ENCODE measurements around the gene LAIR1. TPM values are rescaled to one million over a fixed set of nuclear protein-coding genes. Genes with fewer than 3 reads are reported as not detected.

The LAIR1 gene
- total and polyA plus RNA-seq, 2 donors = 11.8 to 21.3 TPM

DNA sequence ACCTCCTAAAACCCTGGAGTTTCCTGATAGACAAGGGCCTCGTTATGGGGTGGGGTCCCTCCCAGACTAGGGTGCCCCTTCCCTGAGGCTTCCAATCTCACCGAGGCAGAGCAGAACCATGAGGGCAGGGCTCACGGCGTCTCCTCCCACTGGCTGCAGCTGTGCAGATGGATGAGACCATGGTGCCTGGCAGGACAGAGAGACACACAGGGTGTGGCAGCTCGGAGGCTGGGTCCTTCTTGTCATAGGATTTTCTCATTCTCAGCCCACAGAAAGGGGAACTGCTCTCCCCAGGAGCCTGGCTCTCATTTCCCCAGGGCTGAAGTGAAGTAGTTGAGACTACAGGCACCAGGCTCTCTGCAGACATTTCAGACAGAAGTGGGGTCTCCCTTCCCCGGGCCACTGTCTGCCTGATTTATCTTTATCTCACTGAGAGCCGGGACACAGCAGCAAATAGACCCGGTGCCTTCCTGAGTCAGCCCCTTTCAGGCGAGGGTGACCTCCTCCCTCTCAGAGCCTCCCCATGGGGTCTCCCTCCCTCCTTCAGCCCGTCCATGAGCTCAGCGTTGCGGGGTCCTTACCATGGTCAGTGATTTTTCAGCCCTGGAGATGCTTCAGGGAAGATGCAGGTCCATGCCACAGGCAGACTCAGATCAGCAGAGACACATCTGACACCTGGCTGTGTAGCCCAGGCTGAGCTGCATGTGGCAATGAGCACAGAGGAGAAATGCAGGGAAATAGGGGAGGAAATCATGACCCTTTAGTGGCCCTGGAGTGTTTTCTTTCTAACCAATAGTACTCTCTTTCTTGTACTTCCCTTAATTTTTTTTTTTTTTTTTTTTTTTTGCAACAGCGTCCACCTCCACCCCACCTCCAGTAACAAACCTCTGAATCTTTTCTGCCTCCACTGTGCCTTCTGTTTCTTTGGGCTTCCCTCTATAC lies 52.0 kb downstream of the LAIR1 start, which contains the start of gene LILRA5:
LILRA5 (minus strand) TSS at position 731 of the 942 bp plus-strand sequence; CDS start at position 584, 147 bp downstream.
- DNase-seq (ENCODE audit: extremely low spot score) = no peak
- 56% methylated on average over 13 of the region's 13 CpGs for WGBS
- Histone ChIP-seq H3K27ac (ENCODE audit: low read depth) (no peak within 1 kb of the TSS), H3K36me3 (ENCODE audit: insufficient read depth) (no peaks in the 10 kb centered on the region), H3K4me3 (ENCODE audit: low read depth, low read length) (no peak within 1 kb of the TSS), H3K4me1 (ENCODE audit: insufficient read depth) (no peaks in the 10 kb centered on the region)

DNA sequence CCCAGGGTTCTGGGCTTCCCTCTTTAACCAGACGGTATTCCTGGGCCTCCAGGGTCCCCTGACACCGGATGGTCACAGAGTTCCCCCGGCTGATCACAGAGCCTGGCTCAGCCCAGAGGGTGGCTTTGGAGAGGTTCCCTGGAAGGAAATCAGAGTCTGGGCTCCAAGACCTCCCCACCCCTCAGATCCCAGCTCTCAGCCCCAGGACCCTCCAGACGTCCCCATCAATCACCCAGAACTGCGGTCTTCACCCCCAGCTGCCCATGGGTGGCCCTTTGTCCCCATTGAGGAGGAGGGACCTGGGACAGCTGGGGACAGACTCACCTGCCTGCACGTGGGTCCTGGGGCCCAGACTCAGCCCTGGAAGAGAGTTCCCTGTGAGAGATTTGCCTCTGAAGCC lies 52.7 kb downstream of the LAIR1 start:
- Histone ChIP-seq H3K27ac (ENCODE audit: low read depth) (no peak overlapping the region), H3K36me3 (ENCODE audit: insufficient read depth) (no peaks in the 10 kb centered on the region), H3K4me1 (ENCODE audit: insufficient read depth) (no peaks in the 10 kb centered on the region), H3K4me3 (ENCODE audit: low read depth, low read length) (no peak overlapping the region)
- 64% methylated on average over 6 of the region's 6 CpGs for WGBS
- DNase-seq (ENCODE audit: extremely low spot score) = no peak

DNA sequence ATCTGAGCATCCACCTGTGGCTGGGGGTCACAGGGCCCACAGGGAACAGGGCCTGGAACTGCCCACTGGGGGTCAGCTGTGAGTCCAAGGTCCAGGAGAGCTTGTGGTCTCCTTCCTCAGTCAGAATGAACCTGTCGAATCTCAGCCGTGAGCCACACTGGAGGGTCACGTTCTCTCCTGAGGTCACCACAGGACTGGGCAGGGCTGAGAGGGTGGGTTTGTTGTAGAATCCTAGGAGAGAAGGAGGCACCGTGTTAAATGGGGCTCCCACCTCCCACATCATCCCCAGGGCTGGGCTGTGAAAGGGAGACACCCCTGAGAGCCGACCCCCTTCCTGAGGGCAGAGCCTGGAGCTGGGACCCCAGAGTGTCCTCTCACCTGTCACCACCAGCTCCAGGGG lies 53.2 kb downstream of the LAIR1 start:
- 61% methylated on average over 5 of the region's 5 CpGs for WGBS
- Histone ChIP-seq H3K36me3 (ENCODE audit: insufficient read depth) (no peaks in the 10 kb centered on the region), H3K4me3 (ENCODE audit: low read depth, low read length) (no peak overlapping the region), H3K4me1 (ENCODE audit: insufficient read depth) (no peaks in the 10 kb centered on the region), H3K27ac (ENCODE audit: low read depth) (no peak overlapping the region)
- no peak for DNase-seq (ENCODE audit: extremely low spot score)

DNA sequence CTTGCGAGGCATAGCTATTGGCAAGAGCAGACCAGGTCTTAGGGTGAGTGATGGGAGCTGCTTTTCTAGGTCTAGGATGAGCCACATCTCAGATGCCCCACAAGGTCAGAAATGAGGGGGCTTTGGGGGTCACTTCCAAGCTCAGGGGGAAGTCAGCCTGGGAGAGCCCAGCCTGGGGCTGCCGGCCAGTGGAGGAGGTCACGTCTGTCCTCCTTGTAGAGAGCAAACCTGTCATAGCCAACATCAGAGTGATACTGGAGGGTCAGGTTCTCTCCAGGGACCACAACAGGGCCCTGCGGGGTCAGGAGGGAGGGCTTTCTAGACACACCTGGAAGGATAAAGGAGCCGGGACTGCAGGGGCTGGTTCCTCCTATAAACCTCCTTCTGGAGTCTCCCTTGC lies 54.2 kb downstream of the LAIR1 start:
- Histone ChIP-seq H3K4me1 (ENCODE audit: insufficient read depth) (no peaks in the 10 kb centered on the region), H3K27ac (ENCODE audit: low read depth) (no peak overlapping the region), H3K36me3 (ENCODE audit: insufficient read depth) (no peaks in the 10 kb centered on the region), H3K4me3 (ENCODE audit: low read depth, low read length) (no peak overlapping the region)
- 75% methylated on average over 5 of the region's 5 CpGs for WGBS
- DNase-seq (ENCODE audit: extremely low spot score) = no peak

DNA sequence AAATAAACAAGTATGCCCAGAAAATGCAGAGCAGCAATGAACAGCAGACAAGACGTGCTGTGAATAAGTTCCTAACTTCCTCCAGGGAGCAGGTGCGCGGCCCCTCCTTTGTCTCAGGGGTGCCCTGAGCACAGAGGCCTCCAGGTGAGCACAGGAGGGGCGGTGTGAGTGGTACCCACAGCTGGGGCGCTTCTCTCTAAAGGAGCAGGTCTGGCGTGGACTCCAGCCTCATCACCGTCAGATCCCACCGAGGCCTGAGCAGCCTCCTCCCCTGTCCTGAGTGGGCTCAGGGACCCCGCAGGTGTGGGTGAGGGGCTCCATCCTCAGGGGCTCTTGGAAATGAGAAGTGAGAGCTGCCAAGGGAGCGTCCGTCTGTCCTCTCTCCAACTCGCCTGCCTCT lies 54.9 kb downstream of the LAIR1 start:
- H3K36me3 ChIP-seq (ENCODE audit: insufficient read depth) = no peaks in the 10 kb centered on the region
- H3K27ac ChIP-seq (ENCODE audit: low read depth) = no peak overlapping the region
- 70% methylated on average over 12 of the region's 12 CpGs for WGBS
- H3K4me1 ChIP-seq (ENCODE audit: insufficient read depth) = no peaks in the 10 kb centered on the region
- no peak overlapping the region for H3K4me3 ChIP-seq (ENCODE audit: low read depth, low read length)
- DNase-seq (ENCODE audit: extremely low spot score) = no peak

DNA sequence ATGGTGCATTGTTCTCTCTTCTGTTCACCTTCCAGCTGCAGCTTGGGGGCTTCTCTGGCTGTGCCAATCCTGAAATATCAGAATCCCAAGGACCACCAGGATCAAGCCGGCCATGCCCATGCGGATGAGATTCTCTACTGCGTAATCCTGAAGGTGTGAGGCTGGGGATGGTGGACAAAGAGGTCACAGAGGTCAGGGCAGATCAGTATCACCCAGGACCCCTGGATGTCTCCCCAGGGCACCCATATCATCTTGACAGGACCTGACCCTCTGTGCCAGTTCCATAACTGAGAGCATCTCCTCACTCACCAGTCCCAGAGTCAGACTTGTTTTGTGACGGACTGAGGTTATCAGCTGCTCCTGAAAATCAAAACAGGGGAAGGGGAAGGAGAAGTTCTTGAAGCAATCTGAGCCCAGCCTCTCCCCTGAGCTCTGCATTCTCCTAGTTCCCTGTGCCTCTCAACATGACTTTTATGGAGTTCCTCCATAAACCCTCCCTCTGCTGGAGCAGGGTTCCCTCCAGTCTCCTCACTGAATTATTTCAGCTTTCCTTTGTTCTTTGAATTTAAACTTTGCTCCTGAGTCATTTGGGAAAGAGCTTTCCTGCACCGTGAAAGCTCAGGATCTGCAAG lies 57.2 kb downstream of the LAIR1 start:
- Histone ChIP-seq H3K4me1 (ENCODE audit: insufficient read depth) (no peaks in the 10 kb centered on the region), H3K27ac (ENCODE audit: low read depth) (no peak overlapping the region), H3K4me3 (ENCODE audit: low read depth, low read length) (no peak overlapping the region), H3K36me3 (ENCODE audit: insufficient read depth) (no peaks in the 10 kb centered on the region)
- WGBS = 81% methylated on average over 5 of the region's 5 CpGs
- DNase-seq (ENCODE audit: extremely low spot score) = no peak

DNA sequence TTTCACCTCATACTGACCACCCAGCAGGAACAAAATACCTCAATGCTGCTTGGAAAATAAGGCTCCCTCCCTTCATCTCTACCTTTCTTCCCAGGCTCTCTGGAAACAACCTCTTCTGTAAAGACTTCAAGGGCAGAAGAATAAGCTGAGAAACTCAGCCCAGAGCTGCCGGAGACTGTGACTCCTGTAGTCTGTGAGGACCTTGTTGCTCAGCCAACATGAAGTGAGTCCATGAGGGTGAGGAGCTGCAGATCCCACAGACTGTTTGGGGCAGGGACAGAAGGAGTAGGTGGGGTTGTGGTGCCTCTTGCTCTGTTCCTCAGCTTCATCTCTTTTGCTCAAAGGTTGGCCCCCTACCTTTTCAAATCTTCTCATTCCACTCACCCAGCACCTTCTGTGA lies 59.6 kb downstream of the LAIR1 start:
- Histone ChIP-seq H3K4me3 (ENCODE audit: low read depth, low read length) (no peak overlapping the region), H3K27ac (ENCODE audit: low read depth) (no peak overlapping the region), H3K36me3 (ENCODE audit: insufficient read depth) (no peaks in the 10 kb centered on the region), H3K4me1 (ENCODE audit: insufficient read depth) (no peaks in the 10 kb centered on the region)
- no peak for DNase-seq (ENCODE audit: extremely low spot score)
- 84% methylated on average over 1 of the region's 1 CpG for WGBS

DNA sequence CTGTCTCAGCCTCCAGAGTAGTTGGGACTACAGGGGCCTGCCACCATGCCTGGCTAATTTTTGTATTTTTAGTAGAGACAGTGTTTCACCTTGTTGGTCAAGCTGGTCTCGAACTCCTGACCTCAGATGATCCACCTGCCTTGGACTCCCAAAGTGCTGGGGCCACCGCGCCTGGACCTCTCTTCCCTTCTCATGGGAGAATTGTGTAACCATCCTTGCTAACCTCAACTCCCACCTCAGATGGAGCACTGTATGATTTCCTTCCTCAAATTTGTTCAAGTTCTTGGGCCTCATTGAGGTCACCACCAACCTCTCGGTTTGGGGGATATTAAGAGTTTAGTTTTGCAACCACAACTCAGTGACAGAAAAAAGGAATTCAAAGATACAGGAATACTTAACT lies 62.5 kb downstream of the LAIR1 start:
- no peak for DNase-seq (ENCODE audit: extremely low spot score)
- no peak overlapping the region for H3K4me3 ChIP-seq (ENCODE audit: low read depth, low read length)
- WGBS = 63% methylated on average over 4 of the region's 4 CpGs
- no peaks in the 10 kb centered on the region for H3K36me3 ChIP-seq (ENCODE audit: insufficient read depth)
- H3K27ac ChIP-seq (ENCODE audit: low read depth) = no peak overlapping the region
- no peaks in the 10 kb centered on the region for H3K4me1 ChIP-seq (ENCODE audit: insufficient read depth)

Other genes starting within 250 kb of the LAIR1 start
- 4.0 TPM for gene TFPT, start 249.3 kb downstream of the LAIR1 start, total RNA-seq
- gene TFPT, start 249.3 kb downstream of the LAIR1 start, polyA plus RNA-seq = 22.8 TPM
- gene PRPF31, start 249.2 kb downstream of the LAIR1 start, total RNA-seq = 22.5 TPM
- gene PRPF31, start 249.2 kb downstream of the LAIR1 start, polyA plus RNA-seq = 67.7 TPM
- 11.6 TPM for gene CNOT3, start 227.2 kb downstream of the LAIR1 start, total RNA-seq
- gene CNOT3, start 227.2 kb downstream of the LAIR1 start, polyA plus RNA-seq = 35.8 TPM
- gene LENG1, start 205.2 kb downstream of the LAIR1 start, total RNA-seq = 3.8 TPM
- 14.0 TPM for gene LENG1, start 205.2 kb downstream of the LAIR1 start, polyA plus RNA-seq
- gene TMC4, start 191.8 kb downstream of the LAIR1 start, total RNA-seq = 15.4 TPM
- gene TMC4, start 191.8 kb downstream of the LAIR1 start, polyA plus RNA-seq = 16.0 TPM
- gene MBOAT7, start 175.4 kb downstream of the LAIR1 start, total RNA-seq = 22.9 TPM
- 69.7 TPM for gene MBOAT7, start 175.4 kb downstream of the LAIR1 start, polyA plus RNA-seq
- 31.1 TPM for gene TSEN34, start 173.6 kb downstream of the LAIR1 start, total RNA-seq
- gene TSEN34, start 173.6 kb downstream of the LAIR1 start, polyA plus RNA-seq = 81.4 TPM
- gene RPS9, start 164.1 kb downstream of the LAIR1 start, total RNA-seq = 2,561 TPM
- gene RPS9, start 164.1 kb downstream of the LAIR1 start, polyA plus RNA-seq = 3,100 TPM
- 2.9 TPM for gene LILRB3, start 141.9 kb downstream of the LAIR1 start, total RNA-seq
- gene LILRB3, start 141.9 kb downstream of the LAIR1 start, polyA plus RNA-seq = 7.2 TPM
- gene LILRA6, start 122.1 kb downstream of the LAIR1 start, total RNA-seq = 0.95 TPM
- 3.4 TPM for gene LILRA6, start 122.1 kb downstream of the LAIR1 start, polyA plus RNA-seq
- 4.2 TPM for gene LILRB5, start 107.7 kb downstream of the LAIR1 start, total RNA-seq
- 5.6 TPM for gene LILRB5, start 107.7 kb downstream of the LAIR1 start, polyA plus RNA-seq
- gene LILRB2, start 83.8 kb downstream of the LAIR1 start, total RNA-seq = 1.3 TPM
- 6.2 TPM for gene LILRB2, start 83.8 kb downstream of the LAIR1 start, polyA plus RNA-seq
- gene LILRA5, start 51.8 kb downstream of the LAIR1 start, total RNA-seq = 1.3 TPM
- gene LILRA5, start 51.8 kb downstream of the LAIR1 start, polyA plus RNA-seq = 7.3 TPM
- not detected for gene LILRA4, start 25.8 kb downstream of the LAIR1 start, total RNA-seq
- not detected for gene LILRA4, start 25.8 kb downstream of the LAIR1 start, polyA plus RNA-seq
- gene TTYH1, start 50.5 kb upstream of the LAIR1 start, total RNA-seq = 3.6 TPM
- 3.7 TPM for gene TTYH1, start 50.5 kb upstream of the LAIR1 start, polyA plus RNA-seq
- 49.7 TPM for gene LENG8, start 84.3 kb upstream of the LAIR1 start, total RNA-seq
- 121 TPM for gene LENG8, start 84.3 kb upstream of the LAIR1 start, polyA plus RNA-seq
- gene LENG9, start 98.8 kb upstream of the LAIR1 start, total RNA-seq = 3.3 TPM
- gene LENG9, start 98.8 kb upstream of the LAIR1 start, polyA plus RNA-seq = 6.2 TPM
- gene CDC42EP5, start 108.4 kb upstream of the LAIR1 start, total RNA-seq = 31.4 TPM
- gene CDC42EP5, start 108.4 kb upstream of the LAIR1 start, polyA plus RNA-seq = 42.4 TPM
- gene LAIR2, start 137.9 kb upstream of the LAIR1 start, total RNA-seq = not detected
- gene LAIR2, start 137.9 kb upstream of the LAIR1 start, polyA plus RNA-seq = not detected
- gene LILRA2, start 208.9 kb upstream of the LAIR1 start, total RNA-seq = 0.95 TPM
- gene LILRA2, start 208.9 kb upstream of the LAIR1 start, polyA plus RNA-seq = 1.9 TPM
- gene LILRA1, start 228.7 kb upstream of the LAIR1 start, total RNA-seq = 0.26 TPM
- gene LILRA1, start 228.7 kb upstream of the LAIR1 start, polyA plus RNA-seq = 0.63 TPM